Measurements from ENCODE around the gene AXIN1.

Gene AXIN1

DNA sequence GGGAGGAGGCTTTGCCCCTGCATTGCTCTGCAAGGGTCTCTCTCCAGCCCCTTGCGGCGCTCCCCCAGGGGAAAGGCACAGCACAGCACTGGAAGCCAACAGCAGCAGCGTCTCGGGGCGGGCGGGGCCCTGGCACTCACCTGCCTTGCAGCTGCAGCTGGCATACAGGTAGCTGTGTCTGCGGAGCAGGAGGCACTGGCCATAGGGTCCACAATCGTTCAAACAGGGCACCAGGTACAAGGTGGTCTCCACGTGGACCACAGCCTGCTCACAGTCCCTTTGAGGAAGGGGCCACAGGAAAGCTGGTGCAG is 22.0 kb upstream of the AXIN1 start:
- no peak overlapping the region for H3K27ac ChIP-seq
- peaks cover 67% of the 10 kb centered on the region for H3K36me3 ChIP-seq
- DNase-seq: no peak
- H3K4me3 ChIP-seq (ENCODE audit: low read depth, low read length): no peak overlapping the region
- no peaks in the 10 kb centered on the region for H3K27me3 ChIP-seq (ENCODE audit: insufficient read depth, low read depth, severe bottlenecking)
- no peaks in the 10 kb centered on the region for H3K9me3 ChIP-seq (ENCODE audit: severe bottlenecking)
- no peak for TF ChIP-seq CTCF (IDR thresholded peaks at IDR 0.05; ENCODE audit: low read depth, low read length)

GRCh38 chr16:373848-374615 is 21.5 kb upstream of the AXIN1 start:
- H3K27me3 ChIP-seq (ENCODE audit: insufficient read depth, low read depth, severe bottlenecking): no peaks in the 10 kb centered on the region
- H3K27ac ChIP-seq: no peak overlapping the region
- no peak for DNase-seq
- peaks cover 70% of the 10 kb centered on the region for H3K36me3 ChIP-seq
- no peaks in the 10 kb centered on the region for H3K9me3 ChIP-seq (ENCODE audit: severe bottlenecking)
- TF ChIP-seq CTCF (IDR thresholded peaks at IDR 0.05; ENCODE audit: low read depth, low read length): no peak
- no peak overlapping the region for H3K4me3 ChIP-seq (ENCODE audit: low read depth, low read length)

DNA sequence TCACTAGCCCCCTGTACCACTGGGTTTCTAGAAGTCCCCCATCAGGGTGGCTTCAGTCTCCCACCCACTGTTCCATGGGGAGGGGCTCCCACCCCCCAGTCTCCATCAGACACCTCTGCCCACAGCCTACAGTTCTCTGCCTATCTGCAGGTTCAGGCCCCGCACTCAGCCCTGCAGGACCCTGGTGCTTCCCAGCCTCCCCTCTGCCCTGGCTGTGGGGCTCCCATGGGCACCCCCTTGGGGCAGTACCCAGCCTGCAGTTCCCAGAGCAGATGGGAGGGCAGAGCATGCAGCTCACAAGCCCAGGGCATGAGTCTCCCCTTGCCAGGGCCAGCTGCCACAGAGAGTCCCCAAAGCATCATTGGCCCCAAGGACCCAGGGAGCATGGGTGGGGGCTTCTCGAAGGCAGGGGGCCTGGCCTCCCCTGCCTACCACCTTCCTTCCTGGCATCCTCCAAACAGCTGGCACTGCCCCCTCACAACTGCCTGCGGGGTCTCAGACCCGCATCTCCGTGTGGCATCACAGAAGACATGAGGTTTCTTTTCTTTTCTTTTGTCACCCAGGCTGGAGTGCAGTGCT is 20.6 kb upstream of the AXIN1 start:
- DNase-seq: no peak
- H3K4me3 ChIP-seq (ENCODE audit: low read depth, low read length): no peak overlapping the region
- no peaks in the 10 kb centered on the region for H3K27me3 ChIP-seq (ENCODE audit: insufficient read depth, low read depth, severe bottlenecking)
- no peak overlapping the region for H3K27ac ChIP-seq
- no peak for TF ChIP-seq CTCF (IDR thresholded peaks at IDR 0.05; ENCODE audit: low read depth, low read length)
- no peaks in the 10 kb centered on the region for H3K9me3 ChIP-seq (ENCODE audit: severe bottlenecking)
- peaks cover 79% of the 10 kb centered on the region for H3K36me3 ChIP-seq

DNA sequence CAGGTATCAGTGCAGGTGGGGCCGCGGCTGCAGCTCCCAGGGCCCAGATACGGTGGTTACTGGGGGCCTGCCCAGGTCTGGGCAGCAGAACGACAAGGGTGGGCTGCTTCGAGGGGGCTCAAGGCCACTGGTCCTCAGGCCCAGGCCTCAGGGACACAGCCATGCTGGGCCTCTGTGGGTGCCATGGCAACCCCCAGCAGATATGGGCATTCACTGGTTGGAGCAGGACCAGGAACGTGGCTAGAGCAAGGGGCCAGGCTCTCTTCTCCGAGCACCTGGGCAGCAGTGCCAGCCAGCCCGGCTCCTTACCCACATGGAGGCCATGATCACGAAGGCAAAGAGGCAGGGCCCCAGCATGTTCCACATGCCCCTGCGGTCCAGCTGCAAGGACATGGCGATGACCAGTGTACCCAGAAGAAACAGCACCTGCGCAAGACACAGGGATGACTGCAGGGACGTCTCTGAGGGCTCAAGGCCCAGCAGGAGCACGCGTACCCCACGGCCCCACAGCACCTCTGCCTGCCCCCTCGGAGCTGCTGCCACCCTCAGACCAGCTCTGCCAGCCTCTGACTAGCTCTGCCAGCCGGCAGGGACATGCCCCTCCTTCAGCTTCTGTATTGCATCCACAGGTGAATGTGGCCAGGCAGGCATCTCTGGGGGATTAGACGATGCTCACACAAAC is 19.9 kb upstream of the AXIN1 start:
- Histone ChIP-seq H3K27me3 (ENCODE audit: insufficient read depth, low read depth, severe bottlenecking) (no peaks in the 10 kb centered on the region), H3K36me3 (peaks cover 83% of the 10 kb centered on the region), H3K27ac (no peak overlapping the region), H3K9me3 (ENCODE audit: severe bottlenecking) (no peaks in the 10 kb centered on the region), H3K4me3 (ENCODE audit: low read depth, low read length) (no peak overlapping the region)
- DNase-seq: no peak
- no peak for TF ChIP-seq CTCF (IDR thresholded peaks at IDR 0.05; ENCODE audit: low read depth, low read length)

GRCh38 chr16:371515-372301 is 19.2 kb upstream of the AXIN1 start:
- DNase-seq: no peak
- Histone ChIP-seq H3K4me3 (ENCODE audit: low read depth, low read length) (no peak overlapping the region), H3K9me3 (ENCODE audit: severe bottlenecking) (no peaks in the 10 kb centered on the region), H3K36me3 (peaks cover 82% of the 10 kb centered on the region), H3K27ac (no peak overlapping the region), H3K27me3 (ENCODE audit: insufficient read depth, low read depth, severe bottlenecking) (no peaks in the 10 kb centered on the region)
- TF ChIP-seq CTCF (IDR thresholded peaks at IDR 0.05; ENCODE audit: low read depth, low read length): no peak
